MM.1S (cell line): ENCODE results near the gene SLC9A5.

Experiments
- DNase-seq: peaks from one replicate; pipeline ENCODE4 v3.0.0-alpha.2; 2015
- H2AFZ ChIP-seq: fragments of 300-600 bp; sonication (generic); 2 replicates; pipeline ENCODE4 v1.6.0; 2016; ENCODE audit warnings: antibody characterized with exemption, low read length
- H3F3A ChIP-seq: fragments of 300-600 bp; sonication (generic); 2 replicates; pipeline ENCODE4 v1.6.1; 2016; ENCODE audit warnings: mild to moderate bottlenecking, antibody characterized with exemption, low read length, moderate library complexity, mixed read lengths; ENCODE audit not compliant: insufficient read depth
- H3K27ac ChIP-seq: fragments of 300-600 bp; sonication (generic); 2 replicates; pipeline ENCODE4 v1.5.1; 2016; ENCODE audit warnings: mild to moderate bottlenecking, low read length
- H3K27me3 ChIP-seq: fragments of 300-600 bp; sonication (generic); replicated peaks from 2 replicates; pipeline ENCODE4 v1.6.0; 2016; ENCODE audit warnings: low read length; ENCODE audit not compliant: insufficient read depth
- H3K36me3 ChIP-seq: fragments of 300-600 bp; sonication (generic); replicated peaks from 2 replicates; pipeline ENCODE4 v1.6.1; 2016; ENCODE audit warnings: mild to moderate bottlenecking, low read length, mixed read lengths; ENCODE audit not compliant: insufficient read depth
- H3K4me1 ChIP-seq: fragments of 300-600 bp; sonication (generic); 2 replicates; pipeline ENCODE4 v1.6.1; 2016; ENCODE audit warnings: low read length, mixed read lengths
- H3K4me2 ChIP-seq: fragments of 300-600 bp; sonication (generic); 2 replicates; pipeline ENCODE4 v1.6.0; 2016; ENCODE audit warnings: low read depth, low read length
- H3K4me3 ChIP-seq: fragments of 300-600 bp; sonication (generic); 2 replicates; pipeline ENCODE4 v1.5.1; 2016; ENCODE audit warnings: low read length, mixed read lengths
- H3K79me2 ChIP-seq: fragments of 300-600 bp; sonication (generic); 2 replicates; pipeline ENCODE4 v1.6.1; 2016; ENCODE audit warnings: mixed run types, low read length, mixed read lengths
- H3K9ac ChIP-seq: fragments of 300-600 bp; sonication (generic); 2 replicates; pipeline ENCODE4 v1.6.1; 2016; ENCODE audit warnings: low read length, mixed read lengths
- H3K9me2 ChIP-seq: fragments of 300-600 bp; sonication (generic); replicated peaks from 2 replicates; pipeline ENCODE4 v1.6.1; 2016; ENCODE audit warnings: mild to moderate bottlenecking, low read length, mixed read lengths; ENCODE audit not compliant: insufficient read depth
- H3K9me3 ChIP-seq: fragments of 300-600 bp; sonication (generic); replicated peaks from 2 replicates; pipeline ENCODE4 v1.6.1; 2016; ENCODE audit warnings: mild to moderate bottlenecking, low read length, mixed read lengths; ENCODE audit not compliant: insufficient read depth
- H4K20me1 ChIP-seq: fragments of 300-600 bp; sonication (generic); 2 replicates; pipeline ENCODE4 v1.6.1; 2016; ENCODE audit warnings: mild to moderate bottlenecking, low read length, moderate library complexity, mixed read lengths; ENCODE audit not compliant: insufficient read depth
- EZH2 ChIP-seq: fragments of 300-600 bp; sonication (generic); optimal IDR thresholded peaks from 2 replicates; pipeline ENCODE3; 2017; ENCODE audit warnings: low read depth, mild to moderate bottlenecking, antibody characterized with exemption, low read length, mixed read lengths
- EZH2phosphoT487 ChIP-seq: fragments of 300-600 bp; sonication (generic); IDR thresholded peaks from 2 replicates; pipeline ENCODE4 v1.6.1; 2018; ENCODE audit warnings: antibody characterized with exemption, low read length
- TF ChIP-seq, protein P1 (sequence below): fragments of 300-600 bp; sonication (generic); IDR thresholded peaks from 2 replicates; pipeline ENCODE4 v1.5.1; 2016; ENCODE audit warnings: antibody characterized with exemption, low read length, mixed read lengths

The SLC9A5 gene, protein sequence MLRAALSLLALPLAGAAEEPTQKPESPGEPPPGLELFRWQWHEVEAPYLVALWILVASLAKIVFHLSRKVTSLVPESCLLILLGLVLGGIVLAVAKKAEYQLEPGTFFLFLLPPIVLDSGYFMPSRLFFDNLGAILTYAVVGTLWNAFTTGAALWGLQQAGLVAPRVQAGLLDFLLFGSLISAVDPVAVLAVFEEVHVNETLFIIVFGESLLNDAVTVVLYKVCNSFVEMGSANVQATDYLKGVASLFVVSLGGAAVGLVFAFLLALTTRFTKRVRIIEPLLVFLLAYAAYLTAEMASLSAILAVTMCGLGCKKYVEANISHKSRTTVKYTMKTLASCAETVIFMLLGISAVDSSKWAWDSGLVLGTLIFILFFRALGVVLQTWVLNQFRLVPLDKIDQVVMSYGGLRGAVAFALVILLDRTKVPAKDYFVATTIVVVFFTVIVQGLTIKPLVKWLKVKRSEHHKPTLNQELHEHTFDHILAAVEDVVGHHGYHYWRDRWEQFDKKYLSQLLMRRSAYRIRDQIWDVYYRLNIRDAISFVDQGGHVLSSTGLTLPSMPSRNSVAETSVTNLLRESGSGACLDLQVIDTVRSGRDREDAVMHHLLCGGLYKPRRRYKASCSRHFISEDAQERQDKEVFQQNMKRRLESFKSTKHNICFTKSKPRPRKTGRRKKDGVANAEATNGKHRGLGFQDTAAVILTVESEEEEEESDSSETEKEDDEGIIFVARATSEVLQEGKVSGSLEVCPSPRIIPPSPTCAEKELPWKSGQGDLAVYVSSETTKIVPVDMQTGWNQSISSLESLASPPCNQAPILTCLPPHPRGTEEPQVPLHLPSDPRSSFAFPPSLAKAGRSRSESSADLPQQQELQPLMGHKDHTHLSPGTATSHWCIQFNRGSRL

GRCh38 chr16:67248401-67249177 lies at the start of gene SLC9A5:
Gene SLC9A5, plus strand, starts transcription at chr16:67248979. Its CDS starts 36 bp downstream, at chr16:67249015.
- Histone ChIP-seq H3K27me3 (peaks cover 18% of the 10 kb centered on the region), H3F3A (peaks cover 44% of the 10 kb centered on the region), H3K4me2 (peak within 1 kb of the TSS; percentile 79), H3K27ac (no peak within 1 kb of the TSS; the same call in 1 of the 2 replicates), H3K36me3 (no peaks in the 10 kb centered on the region), H3K9ac (peak within 1 kb of the TSS; percentile 62), H3K4me3 (peak within 1 kb of the TSS; percentile 93), H3K9me2 (no peaks in the 10 kb centered on the region), H3K4me1 (peaks cover 32% of the 10 kb centered on the region), H4K20me1 (no peaks in the 10 kb centered on the region), H2AFZ (peak within 1 kb of the TSS; percentile 94), H3K79me2 (peaks cover 22% of the 10 kb centered on the region), H3K9me3 (no peaks in the 10 kb centered on the region)
- DNase-seq: no peak
- TF ChIP-seq, protein P1, sequence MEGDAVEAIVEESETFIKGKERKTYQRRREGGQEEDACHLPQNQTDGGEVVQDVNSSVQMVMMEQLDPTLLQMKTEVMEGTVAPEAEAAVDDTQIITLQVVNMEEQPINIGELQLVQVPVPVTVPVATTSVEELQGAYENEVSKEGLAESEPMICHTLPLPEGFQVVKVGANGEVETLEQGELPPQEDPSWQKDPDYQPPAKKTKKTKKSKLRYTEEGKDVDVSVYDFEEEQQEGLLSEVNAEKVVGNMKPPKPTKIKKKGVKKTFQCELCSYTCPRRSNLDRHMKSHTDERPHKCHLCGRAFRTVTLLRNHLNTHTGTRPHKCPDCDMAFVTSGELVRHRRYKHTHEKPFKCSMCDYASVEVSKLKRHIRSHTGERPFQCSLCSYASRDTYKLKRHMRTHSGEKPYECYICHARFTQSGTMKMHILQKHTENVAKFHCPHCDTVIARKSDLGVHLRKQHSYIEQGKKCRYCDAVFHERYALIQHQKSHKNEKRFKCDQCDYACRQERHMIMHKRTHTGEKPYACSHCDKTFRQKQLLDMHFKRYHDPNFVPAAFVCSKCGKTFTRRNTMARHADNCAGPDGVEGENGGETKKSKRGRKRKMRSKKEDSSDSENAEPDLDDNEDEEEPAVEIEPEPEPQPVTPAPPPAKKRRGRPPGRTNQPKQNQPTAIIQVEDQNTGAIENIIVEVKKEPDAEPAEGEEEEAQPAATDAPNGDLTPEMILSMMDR: no peak
- TF ChIP-seq EZH2phosphoT487 (no peak), EZH2 (no peak)

DNA sequence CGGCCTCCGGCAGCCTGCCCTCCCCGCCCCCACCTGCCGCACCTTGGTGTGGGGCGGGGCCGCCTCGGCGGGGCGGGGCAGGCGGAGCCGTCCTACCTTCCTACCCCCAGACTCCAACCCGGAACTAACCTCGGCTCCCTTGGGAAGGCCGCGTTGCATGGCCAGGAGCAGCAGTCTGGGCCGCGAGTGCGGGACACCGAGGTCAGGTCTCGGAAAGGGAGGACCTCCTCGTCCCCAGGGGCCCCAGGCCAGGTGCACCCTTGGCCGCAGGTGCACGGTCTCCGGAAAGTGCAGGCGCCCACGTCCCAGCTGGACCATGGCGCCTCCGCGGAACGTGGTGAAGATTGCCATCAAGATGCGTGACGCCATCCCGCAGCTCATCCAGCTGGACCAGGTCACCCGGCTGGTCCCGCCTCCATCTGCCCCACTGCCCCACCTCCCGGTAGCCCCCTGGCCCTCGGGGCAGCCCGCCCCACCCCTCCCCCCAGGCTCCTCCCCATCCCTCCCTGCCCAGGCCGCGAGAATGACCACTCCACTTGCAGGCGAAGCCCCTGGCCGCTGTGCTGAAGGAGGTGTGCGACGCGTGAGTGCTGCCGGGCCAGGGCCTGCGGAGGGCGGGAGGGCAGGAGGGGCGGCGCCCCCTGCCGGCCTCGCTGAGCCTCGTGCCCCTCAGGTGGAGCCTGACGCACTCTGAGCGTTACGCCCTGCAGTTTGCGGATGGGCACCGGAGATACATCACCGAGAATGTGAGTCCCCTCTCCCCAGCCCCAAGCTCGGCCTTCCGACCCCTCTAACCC lies 49.6 kb upstream of the SLC9A5 start, which contains the start of gene ELMO3:
Gene ELMO3 (plus strand): TSS at position 121 of the 797 bp plus-strand sequence. CDS start 196 bp downstream, at position 317.
- Histone ChIP-seq H3K36me3 (peaks cover 12% of the 10 kb centered on the region; the same call in 1 of the 2 replicates), H3K27me3 (no peaks in the 10 kb centered on the region)

More for the DNA sequence above, 49.6 kb upstream of the SLC9A5 start, which contains the start of gene ELMO3:
- H3K4me2 ChIP-seq: no peak within 1 kb of the TSS
- peaks cover 26% of the 10 kb centered on the region for H3K79me2 ChIP-seq
- no peak within 1 kb of the TSS for H3K4me3 ChIP-seq
- TF ChIP-seq EZH2phosphoT487 (no peak), EZH2 (no peak)
- TF ChIP-seq, protein P1: no peak
- H3K9ac ChIP-seq: no peak within 1 kb of the TSS
- no peaks in the 10 kb centered on the region for H3F3A ChIP-seq
- no peaks in the 10 kb centered on the region for H3K9me3 ChIP-seq
- H3K4me1 ChIP-seq: no peaks in the 10 kb centered on the region
- H4K20me1 ChIP-seq: no peaks in the 10 kb centered on the region
- no peak for DNase-seq
- no peaks in the 10 kb centered on the region for H3K9me2 ChIP-seq
- no peak within 1 kb of the TSS for H3K27ac ChIP-seq
- no peak within 1 kb of the TSS for H2AFZ ChIP-seq
